ENCODE measurements around the gene TMEM17.

The TMEM17 gene

DNA sequence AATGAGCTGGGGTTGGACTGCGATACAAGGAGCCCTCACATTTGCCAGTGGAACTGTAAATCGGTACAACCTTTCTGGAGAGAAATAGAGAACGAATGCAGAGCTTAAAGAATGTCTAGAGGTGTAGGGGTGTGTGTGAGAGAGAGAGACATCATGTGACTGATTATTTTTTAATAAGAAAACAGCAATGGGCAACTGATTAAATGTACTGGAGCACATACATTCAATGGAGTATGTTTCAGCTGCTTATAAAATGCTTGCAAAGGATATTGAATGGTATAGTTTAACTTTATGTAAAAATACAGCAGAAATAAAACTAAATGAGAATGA lies 391 bp upstream of the TMEM17 start:
- no peak for DNase-seq

DNA sequence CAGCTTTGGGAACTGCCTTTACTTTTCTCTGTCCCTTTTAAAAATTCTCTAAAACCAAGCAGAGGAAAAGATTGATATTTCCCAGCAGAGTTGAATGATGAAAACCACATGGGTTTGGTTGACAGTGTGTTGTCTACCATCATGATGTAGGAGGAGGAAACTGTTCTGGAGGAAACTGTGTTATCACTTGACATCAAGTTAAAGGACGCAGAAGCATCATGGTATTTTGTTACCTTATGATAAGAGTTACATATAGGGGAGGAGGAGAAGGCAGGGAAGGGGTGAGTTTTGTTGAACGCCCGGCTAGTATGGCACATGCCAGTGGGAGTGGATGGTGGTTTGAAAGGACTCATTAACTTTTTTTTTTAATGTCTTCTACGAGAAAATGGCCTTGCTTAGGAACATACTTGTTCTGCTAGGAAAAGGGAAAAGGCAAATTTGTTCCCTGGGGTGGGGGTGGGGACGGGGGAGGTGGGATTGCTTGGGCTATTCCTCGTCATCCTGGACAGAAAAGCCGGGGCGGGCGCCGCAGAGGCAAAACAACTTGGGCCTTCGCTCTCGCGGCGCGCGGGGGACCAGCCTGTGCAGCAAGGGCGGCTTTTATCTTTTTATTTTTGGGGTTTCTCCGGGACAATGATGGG lies 766 bp downstream of the TMEM17 start:
- DNase-seq = no peak

DNA sequence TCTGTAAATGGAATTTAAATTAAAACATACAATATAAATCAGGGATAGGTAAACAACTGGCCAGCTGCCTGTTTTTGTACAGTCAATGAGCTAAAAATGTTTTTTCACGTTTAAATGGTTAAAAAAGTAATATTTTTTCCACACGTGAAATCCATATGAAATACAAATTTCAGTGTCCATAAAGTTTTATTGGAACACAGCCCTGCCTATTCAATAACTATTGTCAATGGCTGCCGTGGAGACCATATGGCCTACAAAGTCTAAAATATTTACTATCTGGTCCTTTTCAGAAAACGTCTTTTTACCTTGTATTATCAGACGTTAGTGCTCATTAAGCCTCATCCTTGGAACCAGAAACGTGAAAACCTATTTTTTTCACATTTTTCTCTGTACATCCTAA lies 1.3 kb downstream of the TMEM17 start:
- DNase-seq = no peak

GRCh38 chr2:62501794-62502500 lies 4.0 kb downstream of the TMEM17 start:
- no peak for DNase-seq

DNA sequence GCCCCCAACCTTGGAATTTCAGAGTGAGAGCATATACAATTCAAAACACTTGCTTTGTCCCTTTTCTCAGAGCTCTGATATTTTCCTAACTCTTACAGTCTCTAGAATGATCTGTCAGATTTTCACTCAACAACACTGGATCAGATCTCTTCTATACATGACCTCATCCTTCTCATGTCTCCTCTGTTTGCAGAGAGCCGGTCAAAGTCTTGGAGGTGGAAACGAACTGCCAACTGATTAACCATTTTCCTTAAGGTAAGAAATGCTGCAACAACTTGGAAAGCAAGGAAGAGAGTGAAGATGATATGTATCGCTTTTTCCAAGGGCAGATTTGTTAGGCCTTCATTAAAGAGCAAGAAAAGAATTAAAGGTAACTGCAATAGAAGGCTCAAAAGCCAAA lies 4.9 kb downstream of the TMEM17 start:
- DNase-seq = no peak

DNA sequence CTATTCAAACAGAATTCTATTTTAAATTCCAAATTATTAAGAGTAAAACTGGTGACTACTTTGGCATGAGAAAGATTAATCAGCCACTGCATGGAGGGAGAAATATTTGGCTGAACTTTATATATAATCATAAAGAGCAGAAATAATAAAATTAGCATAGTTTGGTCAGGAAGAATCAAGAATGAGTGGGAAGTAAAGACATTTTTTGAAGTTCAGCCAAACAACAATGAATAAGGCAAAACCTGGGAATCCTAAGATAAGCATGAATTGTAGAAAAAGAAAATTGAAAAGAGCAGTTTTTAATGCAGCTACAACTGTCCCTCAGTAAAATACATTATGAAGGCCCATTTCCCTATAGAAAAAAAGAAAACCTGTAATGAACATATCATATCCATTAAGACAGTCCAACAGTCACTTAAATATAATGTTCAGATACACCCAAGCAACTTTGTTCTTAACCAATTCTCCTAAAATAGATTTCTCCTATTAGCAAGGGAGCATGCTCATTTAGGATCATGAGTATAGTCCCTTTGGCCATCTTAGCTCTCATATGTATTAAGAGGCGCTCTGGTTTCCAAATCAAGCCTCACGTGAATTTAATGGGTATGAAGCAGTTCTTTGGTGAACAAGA lies 6.5 kb downstream of the TMEM17 start:
- no peak for DNase-seq

DNA sequence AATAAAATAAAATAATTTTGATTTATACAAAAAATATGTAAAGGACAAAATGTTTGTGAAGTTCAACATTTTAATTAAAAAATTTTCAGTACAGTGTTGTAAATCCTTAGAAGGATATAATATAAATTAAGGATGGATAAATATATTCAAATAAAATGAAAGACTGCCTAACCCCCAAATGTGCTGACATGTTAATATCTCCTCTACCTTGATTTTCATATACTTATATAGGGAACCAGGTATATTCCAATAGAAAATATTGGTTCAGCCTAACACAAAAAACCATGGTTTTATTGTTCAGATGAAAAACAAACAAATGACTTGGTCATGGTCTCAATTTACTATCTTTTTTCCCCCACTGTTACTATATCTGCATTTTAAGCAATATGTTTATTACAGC lies 7.3 kb downstream of the TMEM17 start:
- no peak for DNase-seq

DNA sequence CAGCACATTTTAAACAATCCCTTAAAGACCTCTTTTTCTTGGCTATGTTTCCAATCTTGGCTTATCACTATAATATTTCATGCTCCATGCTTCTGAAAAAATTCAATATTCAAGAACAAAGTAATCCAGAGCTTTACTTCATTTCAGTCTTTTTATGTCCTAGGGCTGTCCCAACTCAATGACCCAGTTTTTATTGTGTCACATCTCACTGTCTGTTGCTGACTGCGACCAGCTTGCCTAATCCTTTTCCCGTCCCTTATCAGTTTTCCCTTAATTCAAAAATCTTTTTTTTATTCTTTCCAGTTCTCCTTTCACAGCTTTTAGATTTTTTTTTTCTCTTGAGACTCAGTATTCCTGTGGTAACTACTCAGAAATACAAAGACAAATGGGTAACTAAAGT lies 10.2 kb downstream of the TMEM17 start:
- DNase-seq = no peak

DNA sequence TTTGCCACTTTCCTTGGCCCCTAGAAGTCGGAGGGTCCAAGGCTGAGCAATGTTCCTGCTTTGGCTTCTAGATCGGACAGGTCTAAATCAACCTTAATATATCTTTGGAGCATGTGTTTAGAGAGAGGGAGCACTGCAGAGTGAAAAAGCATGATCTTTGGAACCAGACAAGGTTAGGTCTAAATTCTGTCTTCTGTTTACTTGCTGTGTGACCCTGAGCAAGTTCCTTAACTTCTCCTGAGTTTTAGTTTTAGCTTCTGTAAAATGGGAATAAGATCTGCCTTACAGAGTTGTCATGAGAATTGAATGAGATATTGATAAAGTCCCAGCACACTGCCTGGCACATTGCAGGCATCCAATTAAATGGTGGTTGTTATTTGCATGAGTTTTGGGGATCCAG lies 13.9 kb downstream of the TMEM17 start:
- DNase-seq = no peak

DNA sequence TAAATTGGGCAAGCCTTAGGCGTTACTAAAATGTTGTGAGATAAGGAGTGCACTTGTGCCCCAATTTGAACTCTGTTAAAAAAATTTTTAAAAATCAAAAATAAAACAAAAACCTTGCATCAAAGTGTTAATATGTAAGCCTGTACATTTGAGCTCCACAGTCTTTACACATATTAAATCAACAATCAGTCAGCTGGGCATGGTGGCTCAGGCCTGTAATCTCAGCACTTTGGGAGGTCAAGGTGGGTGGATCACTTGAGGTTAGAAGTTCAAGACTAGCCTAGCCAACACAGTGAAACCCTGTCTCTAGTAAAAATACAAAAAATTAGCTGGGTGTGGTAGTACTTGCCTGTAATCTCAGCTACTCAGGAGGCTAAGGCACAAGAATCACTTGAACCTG lies 16.3 kb downstream of the TMEM17 start:
- DNase-seq = no peak

DNA sequence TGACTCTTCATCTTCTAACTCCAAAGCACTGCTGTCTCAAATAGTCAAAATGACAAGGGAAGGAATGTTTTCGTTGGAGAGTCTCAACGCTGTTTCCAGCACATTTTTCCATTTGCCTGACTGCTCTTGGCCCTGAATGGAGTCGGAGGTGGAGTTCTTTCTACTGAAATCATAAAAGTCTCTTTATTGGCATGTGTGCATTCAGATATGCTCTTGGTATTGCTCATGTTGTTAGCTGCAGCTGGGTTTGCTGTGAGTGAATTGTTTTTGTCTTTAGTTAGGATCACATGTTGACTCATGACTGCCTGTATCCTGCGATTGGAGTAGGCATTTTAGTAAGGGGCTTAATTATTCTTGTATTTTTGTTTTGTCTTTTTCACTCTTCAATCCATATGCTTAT lies 16.8 kb downstream of the TMEM17 start:
- no peak for DNase-seq

DNA sequence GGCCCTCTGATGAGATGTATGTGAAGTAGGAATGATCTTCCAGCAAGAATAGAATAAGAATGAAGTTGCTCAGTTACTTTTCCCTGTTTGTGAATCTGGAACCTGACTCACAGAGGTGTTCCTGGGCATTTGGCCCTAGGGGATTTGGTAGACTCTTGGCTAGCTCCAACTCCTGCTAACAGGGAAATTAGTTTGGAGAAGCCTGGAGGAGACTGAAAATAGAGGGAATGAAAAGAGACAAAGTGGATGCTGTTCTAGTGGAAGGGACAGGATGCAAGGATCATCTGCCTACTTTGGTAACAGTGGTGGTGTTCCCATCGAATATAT lies 19.6 kb downstream of the TMEM17 start:
- DNase-seq = no peak

GRCh38 chr2:62485761-62486438 lies 20.1 kb downstream of the TMEM17 start:
- DNase-seq = no peak

GRCh38 chr2:62482558-62483352 lies 23.2 kb downstream of the TMEM17 start:
- DNase-seq = no peak

DNA sequence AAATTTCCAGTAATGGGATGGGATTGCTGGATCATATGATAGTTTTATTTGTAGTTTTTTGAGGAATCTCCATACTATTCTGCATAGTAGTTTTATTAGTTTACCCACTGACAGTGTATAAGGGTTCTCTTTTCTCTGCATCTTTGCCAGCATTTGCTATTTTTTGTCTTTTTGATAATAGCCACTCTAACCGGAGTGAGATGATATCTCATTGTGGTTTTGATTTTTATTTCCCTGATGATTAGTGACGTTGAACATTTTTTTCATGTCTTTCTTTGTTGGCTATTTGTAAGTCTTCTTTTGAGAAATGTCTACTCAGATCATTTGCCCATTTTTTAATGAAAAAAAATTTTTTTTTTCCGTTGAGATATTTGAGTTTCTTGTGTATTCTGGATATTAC lies 26.1 kb downstream of the TMEM17 start:
- DNase-seq = no peak

- no peak for DNase-seq
Measured at GRCh38 chr2:62478093-62478580, 27.9 kb downstream of the TMEM17 start.

- no peak for DNase-seq
Measured at GRCh38 chr2:62477573-62477972, 28.4 kb downstream of the TMEM17 start.

GRCh38 chr2:62475172-62476011 lies 30.6 kb downstream of the TMEM17 start:
- DNase-seq = no peak

DNA sequence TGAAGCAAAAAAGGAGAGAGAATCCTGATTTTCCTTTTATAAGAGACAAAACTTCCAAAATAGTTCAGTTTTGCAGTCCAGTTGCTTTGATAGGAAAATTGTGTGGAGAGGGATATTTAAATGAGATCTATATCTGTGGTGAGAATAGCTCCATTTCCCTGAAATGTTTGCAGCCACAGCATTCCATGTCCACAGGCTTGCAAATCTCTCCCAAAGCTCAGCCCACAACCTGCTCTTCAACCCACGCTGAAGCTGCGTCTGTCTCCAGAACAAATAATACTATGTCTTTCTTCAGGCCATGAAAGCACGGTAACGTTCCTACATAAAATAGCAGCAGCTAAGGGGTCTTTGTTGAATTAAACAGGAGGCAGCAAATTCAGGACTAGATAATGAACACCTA lies 31.8 kb downstream of the TMEM17 start:
- no peak for DNase-seq

GRCh38 chr2:62473246-62473827 lies 32.7 kb downstream of the TMEM17 start:
- no peak for DNase-seq

- no peak for DNase-seq
Measured at GRCh38 chr2:62472312-62472711, 33.7 kb downstream of the TMEM17 start.

GRCh38 chr2:62471816-62472215 lies 34.2 kb downstream of the TMEM17 start:
- no peak for DNase-seq
